HG03378 (cell line): ENCODE measurements around the gene TLE1.
A peak's percentile ranks its signal among the peaks of the same experiment; 100 is the strongest.

Experiments used
- ATAC-seq: cut with Tn5 transposase; IDR thresholded peaks from one replicate; pipeline ENCODE4 v1.9.1; 2021; ENCODE audit warnings: mild to moderate bottlenecking, moderate library complexity; ENCODE audit not compliant: unreplicated experiment

Gene TLE1

GRCh38 chr9:81584099-81584498, 105.2 kb downstream of the TLE1 start:
- no peak for ATAC-seq

- ATAC-seq = no peak
Observed at GRCh38 chr9:81581986-81582385, 107.4 kb downstream of the TLE1 start.

- ATAC-seq = no peak
Observed at GRCh38 chr9:81579381-81579780, 110.0 kb downstream of the TLE1 start.

- no peak for ATAC-seq
Observed at GRCh38 chr9:81578606-81579005, 110.7 kb downstream of the TLE1 start.

GRCh38 chr9:81575956-81576355, 113.4 kb downstream of the TLE1 start:
- no peak for ATAC-seq

DNA sequence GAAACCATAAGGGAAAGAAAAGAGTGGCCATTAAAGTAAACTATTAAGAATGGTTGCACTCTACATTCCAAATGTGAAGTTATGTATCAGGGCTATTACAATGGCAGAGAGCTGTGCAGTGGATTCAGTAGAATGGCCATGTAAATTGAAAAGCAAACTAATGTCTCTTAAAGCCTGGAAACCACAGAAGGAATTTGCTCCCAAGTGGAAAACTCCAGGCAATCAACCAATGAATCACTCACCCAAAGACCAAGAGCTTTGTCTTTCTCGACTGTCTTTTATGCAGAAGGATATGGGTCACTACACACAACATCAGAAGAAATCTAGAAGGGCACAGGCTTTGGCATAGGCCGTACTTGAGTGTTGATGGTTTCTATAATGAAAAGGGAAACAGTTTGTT, 114.9 kb downstream of the TLE1 start:
- ATAC-seq = no peak

GRCh38 chr9:81573415-81574321, 115.7 kb downstream of the TLE1 start:
- no peak for ATAC-seq

GRCh38 chr9:81570083-81570482, 119.3 kb downstream of the TLE1 start:
- no peak for ATAC-seq

- ATAC-seq = no peak
Observed at GRCh38 chr9:81566074-81566698, 123.2 kb downstream of the TLE1 start.

DNA sequence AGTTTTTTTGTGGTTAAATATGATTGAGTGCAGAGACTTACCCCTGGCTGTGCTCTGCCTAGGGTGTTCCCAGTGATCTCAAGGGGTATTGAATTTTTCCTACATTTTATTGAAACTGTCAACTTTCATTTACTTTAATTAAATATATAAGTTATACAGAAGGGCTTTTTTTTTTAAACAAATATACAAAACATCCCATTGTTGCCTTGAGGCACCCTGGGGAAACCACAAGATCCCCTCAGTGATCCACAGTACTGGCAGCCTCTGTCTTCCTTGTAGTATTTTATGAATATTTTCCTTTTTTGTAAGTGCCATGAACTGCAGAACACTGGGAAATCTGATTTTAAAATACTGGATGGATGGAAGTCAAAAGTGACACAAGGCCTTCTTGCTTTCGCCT, 123.7 kb downstream of the TLE1 start:
- ATAC-seq = no peak

DNA sequence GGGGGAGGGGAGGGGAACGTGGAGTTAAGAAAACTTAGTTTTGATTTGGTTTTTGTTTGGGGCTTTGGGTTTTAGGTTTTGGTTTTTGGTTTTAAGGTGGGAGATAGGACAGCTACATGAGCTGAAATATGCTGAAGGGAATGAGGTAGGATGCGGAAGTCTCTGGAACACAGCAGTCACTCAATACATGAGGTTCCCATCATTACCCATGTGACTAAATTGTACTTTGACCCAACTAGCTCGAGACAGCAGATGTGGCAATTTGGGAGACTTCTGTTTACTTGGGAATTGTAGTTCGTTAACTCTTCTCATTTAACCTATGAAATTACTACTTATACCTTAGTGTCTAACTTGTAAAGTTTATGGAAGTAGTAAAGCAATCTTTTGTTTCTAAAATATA, 124.2 kb downstream of the TLE1 start:
- no peak for ATAC-seq

DNA sequence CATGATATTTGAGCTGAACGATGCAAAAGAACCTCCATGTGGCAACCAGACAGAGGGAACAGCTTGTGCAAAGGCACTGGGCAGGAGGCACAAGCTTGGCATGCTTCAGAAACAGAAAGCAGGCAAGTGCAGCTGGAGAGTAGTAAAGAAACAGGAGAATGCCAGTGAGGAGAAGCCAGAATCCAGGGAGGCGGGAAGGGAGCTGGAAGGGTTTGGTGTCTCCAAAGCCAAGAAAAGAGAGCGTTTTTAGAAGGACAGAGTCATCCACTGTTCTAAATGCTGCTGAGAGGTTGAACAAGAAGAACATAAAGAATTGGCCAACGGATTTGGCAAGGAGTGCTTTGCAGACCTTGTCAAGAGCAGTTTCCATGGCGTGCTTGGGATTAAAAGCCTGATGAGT, 124.7 kb downstream of the TLE1 start:
- no peak for ATAC-seq

DNA sequence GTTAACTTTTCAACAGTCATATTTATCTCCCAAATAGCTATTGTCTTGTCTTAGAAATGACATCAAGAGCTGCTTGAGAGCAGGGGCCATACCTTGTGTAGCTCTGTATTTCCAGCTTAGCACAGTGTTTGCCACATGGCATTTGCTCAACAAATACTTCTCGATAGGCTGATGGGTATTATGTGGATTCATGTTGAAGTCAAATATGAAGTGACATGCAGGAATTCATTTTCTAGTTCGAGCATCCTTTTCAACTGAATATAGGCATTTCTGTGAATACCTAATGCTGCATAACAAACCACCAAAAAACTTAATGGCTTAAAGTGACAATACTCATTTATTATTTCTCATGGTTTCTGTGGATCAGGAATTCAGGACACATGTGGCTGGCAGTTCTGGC, 125.6 kb downstream of the TLE1 start:
- ATAC-seq = no peak

DNA sequence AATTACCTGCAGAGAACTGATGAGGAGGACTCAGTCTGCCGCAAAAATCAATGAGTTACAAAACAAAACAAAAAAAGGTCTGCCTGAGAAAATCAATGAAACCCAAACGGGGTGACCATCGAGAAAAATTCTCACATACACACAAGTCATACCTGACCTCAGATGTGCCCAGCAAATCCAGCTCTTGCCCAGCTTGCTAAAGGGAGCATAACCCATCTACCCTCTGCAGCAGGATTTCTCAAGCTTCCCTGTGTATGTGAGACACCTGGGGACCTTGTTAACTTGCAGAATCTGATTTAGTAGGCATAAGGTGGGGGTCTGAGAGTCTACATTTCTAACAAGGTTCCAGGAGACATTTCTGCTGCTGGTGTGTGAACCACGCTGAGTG, 126.3 kb downstream of the TLE1 start:
- no peak for ATAC-seq

DNA sequence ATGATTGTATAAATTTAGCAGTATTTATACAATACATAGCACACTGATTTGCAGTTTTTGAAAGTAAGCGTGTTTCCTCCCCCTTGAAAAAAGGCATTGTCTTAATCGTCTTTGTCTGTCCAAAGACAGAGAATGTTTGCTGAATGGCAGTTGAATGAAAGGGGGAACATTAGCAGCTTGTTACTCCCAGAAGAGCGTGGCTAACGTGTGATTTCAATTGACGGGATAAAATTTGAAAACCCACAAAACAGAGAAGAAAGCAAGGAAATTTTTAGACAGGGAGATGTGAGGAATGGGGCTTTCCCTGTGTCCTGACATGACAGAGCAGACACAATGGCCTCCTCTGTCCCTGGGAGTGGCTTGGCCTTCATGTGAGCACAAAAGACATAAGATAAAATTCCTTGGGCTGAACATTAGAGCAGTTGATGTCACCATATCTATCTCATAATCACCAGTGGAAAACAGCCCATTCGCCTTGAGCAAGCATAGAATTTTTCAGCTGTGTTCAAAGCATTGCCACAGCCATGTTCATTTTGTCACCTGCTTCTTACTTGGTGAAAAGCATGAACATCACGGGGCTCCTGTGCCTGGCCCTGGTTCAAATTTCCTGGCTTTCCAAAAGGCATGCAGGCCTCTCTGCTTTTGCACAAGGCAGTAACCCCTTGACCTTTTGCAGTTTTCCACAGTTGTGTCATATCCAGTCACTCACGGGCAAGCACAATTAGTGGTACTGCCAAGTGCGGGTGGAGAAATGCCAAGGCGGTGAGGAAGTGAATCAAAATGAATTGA, 126.9 kb downstream of the TLE1 start:
- no peak for ATAC-seq

DNA sequence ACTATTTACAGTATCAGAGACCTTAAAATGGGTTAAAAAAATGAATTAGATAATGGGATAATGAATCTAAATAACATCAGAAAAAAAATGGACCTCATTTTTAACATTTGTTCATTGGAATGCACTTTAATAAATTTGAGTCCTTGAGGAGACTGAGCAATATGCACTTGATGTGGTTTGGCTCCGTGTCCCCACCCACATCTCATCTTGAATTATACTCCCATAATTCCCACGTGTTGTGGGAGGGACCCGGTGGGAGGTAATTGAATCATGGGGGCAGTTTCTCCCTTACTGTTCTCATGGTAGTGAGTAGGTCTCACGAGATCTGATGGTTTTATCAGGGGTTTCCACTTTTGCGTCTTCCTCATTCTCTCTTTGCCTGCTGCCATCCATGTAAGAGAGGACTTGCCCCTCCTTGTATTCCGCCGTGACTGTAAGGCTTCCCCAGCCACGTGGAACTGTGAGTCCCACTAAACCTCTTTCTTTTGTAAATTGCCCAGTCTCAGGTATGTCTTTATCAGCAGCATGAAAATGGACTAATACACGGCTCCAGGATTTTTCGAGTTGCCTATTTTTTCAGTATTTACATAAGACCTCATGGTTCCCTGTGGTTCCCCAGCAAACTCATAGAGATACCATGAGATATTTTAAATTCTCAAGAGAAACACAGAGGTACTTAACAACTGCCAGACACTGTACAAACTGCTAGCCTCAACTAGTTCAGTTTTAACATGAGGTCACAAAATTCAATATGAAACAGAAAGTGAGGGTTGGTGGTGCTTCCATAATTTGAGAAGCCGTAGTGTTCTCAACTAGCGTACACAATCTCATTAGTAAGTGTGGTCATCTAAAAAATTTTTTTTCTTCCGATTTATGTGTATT, 128.3 kb downstream of the TLE1 start:
- peak; percentile 82 for ATAC-seq

GRCh38 chr9:81559709-81560108, 129.6 kb downstream of the TLE1 start:
- ATAC-seq = no peak

DNA sequence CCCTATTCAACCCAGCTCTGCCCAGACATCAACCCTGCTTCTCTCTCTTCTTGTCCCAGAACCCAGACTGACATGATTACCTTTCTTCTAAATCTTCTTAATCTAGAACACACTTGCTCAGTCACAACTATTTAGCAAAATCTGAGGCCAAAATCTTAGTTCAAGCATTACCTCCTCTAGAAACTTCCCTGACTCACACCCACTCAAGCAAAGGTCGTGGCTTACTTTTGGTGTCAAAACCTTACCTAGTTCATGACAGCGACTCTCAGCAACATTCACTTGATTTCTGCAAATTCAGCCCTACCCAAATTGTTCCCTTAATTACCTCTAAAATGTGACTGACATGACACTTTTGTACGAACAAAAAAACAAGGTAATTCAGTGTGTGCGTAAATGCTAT, 130.2 kb downstream of the TLE1 start:
- ATAC-seq = no peak

DNA sequence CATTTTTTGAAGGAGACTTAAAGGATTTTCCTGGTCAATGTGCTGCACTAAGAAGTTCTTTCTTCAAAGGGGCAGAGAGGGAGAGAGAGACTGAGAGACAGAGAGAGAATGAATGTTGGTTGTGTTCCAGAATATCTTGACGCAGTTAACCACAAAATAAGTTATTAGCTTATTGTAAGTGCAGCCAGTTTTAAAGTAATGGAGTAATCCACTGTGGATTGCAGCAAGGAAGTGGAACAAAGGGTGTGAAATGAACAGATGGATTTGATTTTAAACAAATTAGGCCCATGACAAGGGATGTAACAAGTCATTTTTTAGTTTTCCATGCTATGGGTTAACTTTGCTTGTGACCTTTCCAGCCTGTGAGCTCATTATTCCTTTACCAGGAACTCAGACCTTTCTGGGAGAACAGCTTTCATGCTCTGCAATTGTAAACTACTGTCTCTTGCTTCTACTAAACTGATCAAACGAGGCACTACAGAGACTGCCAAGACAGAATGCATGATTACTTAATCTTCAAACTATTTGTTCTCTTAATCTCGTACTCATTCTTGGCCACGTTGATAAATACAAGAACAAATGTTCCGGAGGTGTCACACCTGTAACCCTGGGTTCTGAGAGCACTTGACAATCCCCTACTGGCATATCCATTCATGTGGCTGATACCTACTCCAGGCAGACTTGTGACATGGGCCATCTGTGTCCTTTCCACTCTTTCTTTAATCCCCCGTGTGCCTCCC, 131.1 kb downstream of the TLE1 start:
- no peak for ATAC-seq

- no peak for ATAC-seq
Observed at GRCh38 chr9:81557452-81558090, 131.8 kb downstream of the TLE1 start.
